Measurements from ENCODE around the gene GCLC. TPM values are rescaled to one million over a fixed set of nuclear protein-coding genes. Genes with fewer than 3 reads are reported as not detected.

The GCLC gene
- total RNA-seq, 1 donor from 2014 or later, result 120 TPM

DNA sequence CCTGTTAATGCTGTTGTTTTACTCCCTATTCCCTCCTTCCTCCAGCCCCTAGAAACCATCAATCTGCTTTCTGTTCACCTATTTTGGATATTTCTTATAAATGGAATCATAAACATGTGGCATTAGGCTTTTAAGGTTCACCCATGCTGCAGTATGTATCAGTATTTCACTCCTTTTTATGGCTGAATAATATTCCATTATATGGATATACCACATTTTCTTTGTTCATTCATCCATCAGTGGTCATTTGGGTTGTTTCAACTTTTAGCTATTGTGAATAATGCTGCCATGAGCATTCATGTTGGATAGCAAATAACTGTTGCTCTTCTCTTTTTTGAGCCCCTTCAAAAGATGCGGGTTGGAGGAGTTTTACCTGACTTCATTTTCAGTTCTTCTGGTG is 89.2 kb downstream of the GCLC start:
- DNase-seq (ENCODE audit: low spot score), result no peak

DNA sequence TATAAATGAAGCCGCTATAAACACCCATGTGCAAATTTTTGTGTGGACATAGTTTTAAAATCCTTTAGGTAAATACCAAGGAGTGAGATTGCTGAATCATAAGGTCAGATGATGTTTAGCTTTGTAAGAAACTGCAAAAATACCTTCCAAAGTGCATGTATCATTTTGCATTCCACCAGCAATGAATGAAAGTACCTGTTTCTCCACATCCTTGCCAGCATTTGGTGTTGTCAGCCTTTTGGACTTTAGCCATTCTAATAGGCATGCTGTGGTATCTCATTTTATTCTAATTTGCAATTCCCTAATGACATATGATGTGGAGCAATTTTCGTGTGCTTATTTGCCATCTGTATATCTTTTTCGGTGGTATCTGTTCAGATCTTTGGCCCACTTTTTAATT is 93.7 kb downstream of the GCLC start:
- DNase-seq (ENCODE audit: low spot score), result no peak

GRCh38 chr6:53447865-53448264 is 97.0 kb downstream of the GCLC start:
- no peak for DNase-seq (ENCODE audit: low spot score)

Other genes starting within 250 kb of the GCLC start
- gene ELOVL5, start 196.2 kb downstream of the GCLC start, total RNA-seq, result 64.5 TPM
- 0.91 TPM for gene KLHL31, start 120.7 kb upstream of the GCLC start, total RNA-seq
- gene LRRC1, start 249.9 kb upstream of the GCLC start, total RNA-seq, result 46.9 TPM